GM18508 (cell line): ENCODE results near the gene METRN.
"Not testable (repeated sequence)": the region's sequence is repeated elsewhere in the genome, so short reads cannot be mapped to it uniquely, and the experiment has no call there.

ENCODE experiments used
- ATAC-seq: cut with Tn5 transposase; IDR thresholded peaks from one replicate; pipeline ENCODE4 v1.9.1; 2021; ENCODE audit warnings: moderate number of reproducible peaks; ENCODE audit not compliant: insufficient read depth, unreplicated experiment

Gene METRN

GRCh38 chr16:732936-733335 is 18.0 kb downstream of the METRN start:
- no peak for ATAC-seq

GRCh38 chr16:733382-734207 is 18.7 kb downstream of the METRN start:
- no peak for ATAC-seq

DNA sequence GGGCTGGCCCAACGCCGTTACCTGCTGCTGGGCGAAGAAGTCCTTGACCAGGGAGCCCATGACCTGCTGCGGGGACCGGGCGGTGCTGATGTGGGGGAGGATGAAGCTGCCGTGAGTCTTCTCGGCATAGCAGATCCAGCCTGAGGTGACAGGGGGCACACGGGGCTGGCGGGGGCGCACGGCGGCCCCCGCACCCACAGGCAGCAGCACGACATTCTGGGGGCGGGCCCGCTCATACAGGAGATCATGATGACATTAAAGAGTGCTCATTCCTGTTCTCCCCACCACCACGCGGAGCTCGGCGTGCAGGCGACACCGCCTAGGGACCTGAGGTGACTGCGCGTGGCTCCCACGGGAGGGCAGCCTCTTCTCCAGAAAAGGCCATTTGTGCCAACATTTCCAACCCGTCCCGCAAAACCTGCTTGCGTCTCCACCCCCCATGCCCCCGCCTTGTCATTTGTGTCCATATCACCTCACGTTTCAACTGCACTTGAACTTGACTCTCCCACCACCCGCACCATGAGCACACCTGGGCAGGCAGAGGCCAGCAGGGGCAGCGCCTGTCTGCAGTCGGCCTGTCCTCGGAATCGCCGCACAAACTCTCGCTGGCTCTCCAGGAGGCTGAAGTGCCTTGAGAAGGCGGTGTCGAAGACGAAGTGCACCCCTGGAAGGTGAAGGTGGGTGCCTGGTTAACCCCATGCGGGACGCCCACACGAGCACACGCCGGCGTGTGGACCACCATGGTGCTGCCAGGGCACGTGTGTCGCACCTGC is 19.5 kb downstream of the METRN start:
- no peak for ATAC-seq

DNA sequence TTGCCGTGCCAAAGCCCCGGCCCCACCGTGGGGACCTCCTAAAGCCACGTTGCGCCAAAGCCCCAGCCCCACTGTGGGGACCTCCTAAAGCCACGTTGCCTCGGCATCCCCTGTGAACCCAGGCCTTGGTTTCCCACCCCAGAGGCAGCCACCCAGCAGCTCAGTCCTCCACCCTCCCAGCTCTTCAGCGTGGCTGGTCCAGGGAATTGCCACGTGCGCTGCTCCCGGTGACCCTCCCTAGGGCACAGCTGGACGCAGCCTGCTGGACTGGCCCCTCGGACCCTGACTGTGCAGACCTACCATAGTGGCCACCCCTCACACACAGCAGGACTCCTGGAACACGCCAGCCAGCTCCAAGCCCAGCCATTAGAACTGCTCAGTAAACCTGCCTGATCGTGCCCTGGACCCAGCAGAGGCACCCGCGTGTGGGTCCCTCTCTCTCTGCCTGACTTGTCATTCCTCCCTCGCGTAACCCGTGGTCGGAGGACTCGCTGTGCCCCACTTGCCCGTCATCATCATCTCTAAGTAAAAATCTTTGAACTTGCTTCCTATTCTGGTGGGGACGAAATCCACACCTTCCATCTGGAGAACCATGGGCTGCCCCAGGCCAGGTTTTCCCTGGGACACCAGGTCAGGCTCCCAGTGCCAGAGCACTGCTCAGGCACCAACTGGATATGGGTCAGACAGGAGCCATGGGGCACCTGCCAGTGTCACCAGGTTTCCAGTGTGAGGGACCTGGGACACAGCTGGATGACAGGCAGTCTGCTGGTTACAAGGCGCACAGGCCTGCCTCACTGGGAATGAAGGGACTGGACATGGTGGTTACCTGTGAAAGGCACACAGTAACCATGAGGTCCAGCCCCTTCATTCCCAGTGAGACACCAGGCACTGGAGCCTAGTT is 20.3 kb downstream of the METRN start:
- no peak for ATAC-seq

- ATAC-seq = no peak
Observed at GRCh38 chr16:735982-736453, 21.1 kb downstream of the METRN start.

- ATAC-seq = no peak
Observed at GRCh38 chr16:736936-737481, 22.1 kb downstream of the METRN start.

DNA sequence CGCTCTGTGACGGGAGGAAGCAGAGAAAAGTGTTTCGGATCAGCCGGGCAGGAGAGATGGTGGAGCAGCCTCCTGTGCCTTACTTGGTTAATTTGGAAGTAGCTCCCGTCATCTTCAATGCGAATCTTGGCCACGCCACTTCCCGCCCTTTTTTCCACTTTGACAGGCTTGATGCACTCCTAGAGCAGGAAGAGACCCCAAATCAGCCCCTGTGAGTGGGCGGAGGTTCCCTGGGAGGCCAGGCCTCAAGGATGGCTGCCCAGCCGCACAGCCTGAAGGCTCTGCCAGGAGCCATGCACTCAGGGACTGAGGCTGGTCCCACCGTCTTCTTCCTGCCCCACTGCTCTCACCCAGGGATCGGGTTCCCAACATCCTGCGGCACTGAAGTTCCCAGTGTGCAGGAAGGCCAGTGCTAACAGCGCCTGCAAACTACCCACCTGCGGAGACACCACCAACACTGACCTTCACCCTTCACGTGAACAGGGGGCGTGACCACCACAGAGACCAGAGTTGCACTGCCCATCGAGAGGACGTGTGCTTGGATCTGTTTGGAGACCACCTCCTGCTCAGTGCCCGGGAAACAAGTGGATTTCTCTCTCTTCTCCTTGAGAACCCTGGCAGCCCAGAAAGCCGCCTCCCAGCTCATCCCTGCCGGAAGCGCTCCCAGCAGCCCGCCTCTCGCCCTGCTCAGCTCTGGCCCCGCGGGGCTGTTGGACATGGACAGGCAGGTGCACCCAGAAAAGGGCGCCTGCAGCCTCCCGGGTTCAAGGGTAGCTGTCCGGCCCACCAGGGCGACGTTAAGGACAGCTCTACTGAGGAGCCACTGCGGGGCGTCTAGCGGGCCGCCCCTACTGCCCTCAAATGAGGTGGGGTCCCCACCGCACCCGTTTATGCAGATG is 24.9 kb downstream of the METRN start:
- no peak for ATAC-seq

DNA sequence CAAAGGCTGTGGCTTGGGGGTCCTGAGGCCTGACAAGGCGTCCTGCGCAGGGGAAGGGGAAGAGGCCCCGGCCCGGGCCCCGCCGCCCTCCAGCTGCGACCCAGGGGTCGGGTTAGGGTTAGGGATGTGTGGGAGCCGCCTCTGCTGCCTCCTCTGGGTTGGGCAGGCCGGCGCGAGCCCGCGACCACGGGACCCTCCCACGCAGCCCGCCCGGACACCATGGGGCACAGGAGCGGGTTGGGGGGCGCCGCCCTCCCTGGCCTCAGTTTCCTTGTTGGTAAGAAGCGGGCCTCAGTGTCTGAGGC is 25.5 kb downstream of the METRN start:
- no peak for ATAC-seq

DNA sequence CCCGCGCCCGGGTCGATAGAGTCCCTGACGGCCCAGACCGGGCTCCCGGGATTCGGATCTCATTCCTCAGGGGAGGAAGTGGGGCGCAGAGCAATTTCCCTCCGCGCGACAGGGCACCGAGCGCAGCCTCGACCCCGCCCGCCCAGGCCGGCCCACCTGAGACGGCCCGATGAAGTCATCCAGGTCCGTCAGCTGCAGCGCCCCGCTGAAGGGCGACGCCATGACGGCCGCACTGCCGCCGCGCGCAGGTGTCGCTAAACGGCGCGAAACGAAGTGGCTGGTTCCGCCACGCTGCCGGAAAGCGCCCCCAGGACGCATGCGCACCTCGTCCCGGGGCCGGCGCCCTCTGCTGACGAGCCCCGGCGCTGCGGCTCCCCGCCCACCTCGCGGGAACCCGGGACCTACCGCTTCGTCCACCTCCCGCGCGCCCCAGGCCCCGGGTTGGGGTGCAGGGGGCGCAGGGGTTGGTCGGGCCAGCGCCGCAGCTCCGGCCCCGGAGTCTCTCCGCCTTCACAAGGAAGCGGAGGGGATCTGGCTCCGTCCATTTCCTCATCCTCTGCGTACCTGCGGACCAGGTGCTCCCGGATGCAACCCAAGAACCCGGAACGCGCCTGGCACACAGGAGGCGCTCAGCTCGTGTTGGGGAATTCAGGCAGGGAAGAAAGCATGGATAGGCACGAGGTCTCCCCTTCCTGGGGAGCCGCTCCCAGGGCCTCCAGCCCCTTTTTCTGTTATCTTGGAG is 26.0 kb downstream of the METRN start, which contains the start of gene CIAO3:
TSS of gene CIAO3 (minus strand) at position 234 of the 742 bp plus-strand sequence. CDS start at position 222, 12 bp downstream.
- ATAC-seq = no peak

GRCh38 chr16:741986-742629 is 27.2 kb downstream of the METRN start:
- ATAC-seq = no peak

DNA sequence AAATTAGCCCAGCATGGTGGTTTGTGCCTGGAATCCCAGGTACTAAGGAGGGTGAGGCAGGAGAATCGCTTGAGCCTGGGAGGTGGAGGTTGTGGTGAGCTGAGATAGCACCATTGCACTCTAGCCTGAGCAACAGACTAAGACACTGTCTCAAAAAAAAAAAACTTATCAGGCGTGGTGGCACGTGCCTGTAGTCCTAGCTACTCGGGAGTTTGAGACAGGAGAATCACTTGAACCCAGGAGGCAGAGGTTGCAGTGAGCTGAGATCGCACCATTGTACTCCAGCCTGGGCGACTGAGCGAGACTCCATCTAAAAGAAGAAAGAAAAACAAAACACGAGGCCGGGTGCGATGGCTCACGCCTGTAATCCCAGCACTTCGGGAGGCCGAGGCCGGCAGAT is 28.0 kb downstream of the METRN start:
- not testable (repeated sequence) for ATAC-seq

DNA sequence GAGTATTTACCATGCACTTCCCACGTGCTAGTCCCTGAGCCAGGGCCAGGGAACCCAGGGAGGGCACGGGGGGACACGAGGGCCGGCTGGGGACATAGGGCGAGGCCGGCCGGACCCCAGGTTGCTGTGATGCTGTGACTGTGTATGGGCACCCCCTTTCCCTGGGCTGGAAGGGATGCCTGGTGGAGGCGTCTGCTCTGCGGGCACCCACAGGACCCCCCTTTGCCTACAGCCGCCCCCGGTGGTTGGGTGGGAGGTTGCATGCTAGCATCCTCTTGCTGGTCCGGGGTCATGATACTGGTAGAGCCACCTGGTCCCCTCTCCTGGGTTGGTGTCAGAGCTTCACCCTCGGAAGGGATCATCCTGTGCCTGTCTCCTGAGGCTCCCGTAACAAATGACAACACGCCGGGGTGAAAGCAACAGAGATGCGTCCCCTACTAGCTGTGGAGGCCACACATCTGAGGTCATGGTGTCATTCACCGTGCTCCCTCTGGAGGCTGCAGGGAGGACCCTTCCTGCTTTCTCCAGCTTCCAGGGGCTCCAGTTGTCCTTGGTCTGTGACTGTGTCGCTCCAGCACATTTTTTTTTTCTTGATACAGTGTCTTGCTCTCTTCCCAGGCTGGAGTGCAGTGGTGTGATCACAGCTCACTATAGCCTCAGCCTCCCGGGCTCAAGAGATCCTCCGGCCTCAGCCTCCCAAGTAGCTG is 29.0 kb downstream of the METRN start:
- ATAC-seq = no peak

- ATAC-seq = no peak
Observed at GRCh38 chr16:745739-746138, 30.8 kb downstream of the METRN start.

DNA sequence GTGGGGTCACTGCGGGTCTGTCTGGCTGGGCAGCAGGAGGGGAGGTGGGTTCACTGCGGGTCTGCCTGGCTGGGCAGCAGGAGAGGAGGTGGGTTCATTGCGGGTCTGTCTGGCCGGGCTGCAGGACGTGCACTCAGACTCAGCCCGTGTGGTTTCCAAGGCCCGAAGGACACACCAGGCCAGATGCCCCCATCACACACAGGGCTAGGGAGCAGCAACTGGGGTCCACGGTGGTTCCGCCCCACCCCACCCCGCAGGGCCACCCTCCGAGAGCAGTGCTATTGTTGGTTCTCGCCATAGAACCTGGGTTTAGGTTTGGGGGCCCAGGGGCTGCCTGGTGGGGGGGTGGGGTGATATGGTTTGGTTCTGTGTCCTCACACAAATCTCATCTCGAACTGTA is 31.7 kb downstream of the METRN start:
- no peak for ATAC-seq

- ATAC-seq = no peak
Observed at GRCh38 chr16:747978-748746, 33.2 kb downstream of the METRN start.

- ATAC-seq = no peak
Observed at GRCh38 chr16:749010-749409, 34.1 kb downstream of the METRN start.

DNA sequence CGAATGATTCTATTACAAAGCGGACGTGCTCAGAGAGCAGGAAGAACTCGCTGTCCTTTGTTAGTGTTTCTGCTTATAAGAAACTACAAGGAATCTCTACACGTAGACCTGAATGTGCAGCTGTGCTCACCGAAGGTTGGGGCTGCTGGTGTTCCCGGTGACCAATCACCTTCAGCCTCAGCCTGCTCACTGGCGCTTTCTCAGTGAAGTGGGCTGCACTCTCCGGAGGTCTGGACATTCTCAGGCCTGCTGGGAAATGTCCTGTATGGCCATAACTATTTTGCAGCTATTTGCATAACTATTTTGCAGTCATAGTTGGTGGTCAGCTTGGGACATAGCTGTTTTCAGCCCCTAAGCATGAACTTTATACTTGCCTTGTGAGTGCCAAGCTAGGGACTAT is 35.6 kb downstream of the METRN start:
- no peak for ATAC-seq
